Retina (tissue), 1 donor: ENCODE results near the gene COL4A1.
"Not testable (repeated sequence)": the region's sequence is repeated elsewhere in the genome, so short reads cannot be mapped to it uniquely, and the experiment has no call there.

ENCODE experiments used
- DNase-seq: peaks from one replicate; pipeline ENCODE4 v3.0.0-alpha.2; 2016

Gene COL4A1

GRCh38 chr13:110128546-110128945 is 178.4 kb downstream of the COL4A1 start:
- no peak for DNase-seq

- DNase-seq, result no peak
These were observed 178.9 kb downstream of the COL4A1 start for GRCh38 chr13:110127986-110128511.

GRCh38 chr13:110126391-110126961 is 180.5 kb downstream of the COL4A1 start:
- DNase-seq, result peak; percentile 85

GRCh38 chr13:110125613-110126272 is 181.2 kb downstream of the COL4A1 start:
- DNase-seq, result peak; percentile 36

- no peak for DNase-seq
These were observed 181.8 kb downstream of the COL4A1 start for GRCh38 chr13:110125157-110125556.

- peak; percentile 47 for DNase-seq
These were observed 182.6 kb downstream of the COL4A1 start for GRCh38 chr13:110124201-110124940.

- DNase-seq, result no peak
These were observed 183.7 kb downstream of the COL4A1 start for GRCh38 chr13:110123041-110123809.

- no peak for DNase-seq
These were observed 185.4 kb downstream of the COL4A1 start for GRCh38 chr13:110121422-110122083.

GRCh38 chr13:110119935-110120905 is 186.7 kb downstream of the COL4A1 start:
- no peak for DNase-seq

GRCh38 chr13:110118106-110118505 is 188.9 kb downstream of the COL4A1 start:
- DNase-seq, result no peak

GRCh38 chr13:110116072-110116487 is 190.9 kb downstream of the COL4A1 start:
- DNase-seq, result peak; percentile 77

- no peak for DNase-seq
These were observed 191.4 kb downstream of the COL4A1 start for GRCh38 chr13:110115591-110115990.

- DNase-seq, result no peak
These were observed 192.6 kb downstream of the COL4A1 start for GRCh38 chr13:110114316-110114715.

GRCh38 chr13:110113284-110113764 is 193.6 kb downstream of the COL4A1 start:
- DNase-seq, result no peak

- DNase-seq, result not testable (repeated sequence)
These were observed 194.6 kb downstream of the COL4A1 start for GRCh38 chr13:110112379-110112778.

GRCh38 chr13:110110783-110111182 is 196.2 kb downstream of the COL4A1 start:
- DNase-seq, result no peak

GRCh38 chr13:110109910-110110309 is 197.0 kb downstream of the COL4A1 start:
- no peak for DNase-seq

GRCh38 chr13:110109140-110109783 is 197.7 kb downstream of the COL4A1 start:
- no peak for DNase-seq

- DNase-seq, result peak; percentile 72
These were observed 198.4 kb downstream of the COL4A1 start for GRCh38 chr13:110108348-110109139.
